Left ventricle myocardium superior (tissue), 1 donor: ENCODE results near the gene PARK7. TPM values are rescaled to one million over a fixed set of nuclear protein-coding genes. Genes with fewer than 3 reads are reported as not detected.

ENCODE experiments used
- ATAC-seq: fragments of 200-7000 bp; cut with Tn5 transposase; one replicate; pipeline ENCODE4 v1.9.1; 2020; ENCODE audit warnings: mild to moderate bottlenecking, moderate library complexity
- DNase-seq: peaks from one replicate; pipeline ENCODE4 v3.0.0-alpha.2; 2020
- intact Hi-C: fragments of 100-400 bp; cut with micrococcal nuclease; formaldehyde crosslinking; loops from one replicate; pipeline ENCODE4 v1.11.0; 2022
- total RNA-seq: library from RNA; stranded (reverse); fragmentation: NEBNext Ultra II Directional; extraction: Animal tissue kit (Norgen Biotek cat#: 25700); gene quantifications from one replicate; pipeline ENCODE4 v1.2.1, GENCODE V29; 2021
- donor health status: DM: no; HTN: yes; CAD: no; lungs with severe emphysema.

The PARK7 gene
- total RNA-seq, 1 donor from 2014 or later = 335 TPM

GRCh38 chr1:8017495-8018197, 56.1 kb downstream of the PARK7 start:
- ATAC-seq = no peak
- intact Hi-C loops = loop anchor here (10.0 kb wide), 1 partner anchor 327 kb away; no protein-coding TSS in a partner anchor
- no peak for DNase-seq

GRCh38 chr1:8018492-8019228, 57.1 kb downstream of the PARK7 start:
- no peak for DNase-seq
- intact Hi-C loops = loop anchor here (10.0 kb wide), 1 partner anchor 326 kb away; no protein-coding TSS in a partner anchor
- ATAC-seq = no peak

- intact Hi-C loops = loop anchor here (10.0 kb wide), 1 partner anchor 326 kb away; no protein-coding TSS in a partner anchor
- DNase-seq (no peak), ATAC-seq (no peak)
Measured at GRCh38 chr1:8019229-8019620, 57.7 kb downstream of the PARK7 start.

GRCh38 chr1:8020032-8020431, 58.5 kb downstream of the PARK7 start:
- intact Hi-C loops = loop anchor here (10.0 kb wide), 1 partner anchor 295 kb away; the partner anchor contains the start of gene SLC45A1
- ATAC-seq = no peak
- DNase-seq = no peak

GRCh38 chr1:8021676-8022266, 60.3 kb downstream of the PARK7 start:
- DNase-seq (no peak), ATAC-seq (no peak)
- intact Hi-C loops = loop anchor here (10.0 kb wide), 1 partner anchor 293 kb away; the partner anchor contains the start of gene SLC45A1

GRCh38 chr1:8022395-8023286, 61.1 kb downstream of the PARK7 start:
- intact Hi-C loops = loop anchor here (10.0 kb wide), 1 partner anchor 292 kb away; the partner anchor contains the start of gene SLC45A1
- DNase-seq (no peak), ATAC-seq (no peak)

GRCh38 chr1:8023287-8023994, 61.9 kb downstream of the PARK7 start:
- intact Hi-C loops = loop anchor here (10.0 kb wide), 1 partner anchor 291 kb away; the partner anchor contains the start of gene SLC45A1
- no peak for DNase-seq
- no peak for ATAC-seq

DNA sequence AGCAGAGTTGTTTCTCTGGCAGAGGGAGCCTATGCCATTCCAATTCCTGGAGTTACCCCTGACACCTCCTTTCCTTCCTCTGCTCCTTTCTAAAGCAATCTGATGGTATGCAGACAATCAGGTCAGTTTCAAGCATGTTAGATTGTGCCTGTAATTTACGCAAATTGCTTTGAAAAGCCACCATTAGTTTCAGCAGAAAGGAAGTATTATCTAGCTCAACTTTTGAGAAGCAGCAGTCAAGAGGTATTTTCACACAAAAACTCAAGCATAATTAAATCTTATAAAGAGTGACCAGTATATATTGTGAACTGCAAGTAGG, 62.4 kb downstream of the PARK7 start:
- no peak for DNase-seq
- ATAC-seq = no peak
- intact Hi-C loops = loop anchor here (10.0 kb wide), 1 partner anchor 291 kb away; the partner anchor contains the start of gene SLC45A1

- no peak for ATAC-seq
- no peak for DNase-seq
- intact Hi-C loops = loop anchor here (10.0 kb wide), 1 partner anchor 290 kb away; the partner anchor contains the start of gene SLC45A1
Measured at GRCh38 chr1:8024329-8024728, 62.8 kb downstream of the PARK7 start.

DNA sequence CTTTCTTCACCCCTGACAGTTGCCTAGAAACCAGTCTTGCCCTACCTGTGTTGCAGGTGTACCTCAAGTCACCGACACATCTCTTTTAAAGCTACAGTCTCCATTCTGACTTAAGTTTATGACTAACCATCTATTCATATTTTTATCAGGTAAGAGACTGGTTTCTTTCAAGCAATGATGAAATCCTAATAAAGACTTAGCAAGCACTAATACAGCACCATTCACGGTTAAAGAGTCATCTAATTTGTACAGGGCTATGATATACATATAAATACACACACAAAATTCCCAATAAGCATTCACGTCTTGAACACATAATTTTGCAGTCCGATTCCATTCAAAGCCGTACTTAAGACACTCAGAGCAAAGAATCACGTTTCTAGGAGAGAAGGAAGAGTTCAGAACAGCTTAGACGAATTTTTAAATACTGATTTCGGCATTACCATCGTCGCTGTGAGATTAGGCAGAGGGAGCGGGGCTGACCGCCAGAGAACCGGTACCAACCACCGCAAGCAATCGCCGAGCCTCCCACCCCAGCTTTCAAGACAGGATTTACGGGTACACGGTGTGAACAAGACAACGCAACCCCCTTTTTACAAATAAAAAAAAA, 63.7 kb downstream of the PARK7 start:
- ATAC-seq (no peak), DNase-seq (peak; percentile 42)
- intact Hi-C loops = loop anchor here (10.0 kb wide), 1 partner anchor 290 kb away; the partner anchor contains the start of gene SLC45A1

- DNase-seq = no peak
- intact Hi-C loops = loop anchor here (10.0 kb wide), 1 partner anchor 289 kb away; the partner anchor contains the start of gene SLC45A1
- no peak for ATAC-seq
Measured at GRCh38 chr1:8025671-8026144, 64.2 kb downstream of the PARK7 start.

DNA sequence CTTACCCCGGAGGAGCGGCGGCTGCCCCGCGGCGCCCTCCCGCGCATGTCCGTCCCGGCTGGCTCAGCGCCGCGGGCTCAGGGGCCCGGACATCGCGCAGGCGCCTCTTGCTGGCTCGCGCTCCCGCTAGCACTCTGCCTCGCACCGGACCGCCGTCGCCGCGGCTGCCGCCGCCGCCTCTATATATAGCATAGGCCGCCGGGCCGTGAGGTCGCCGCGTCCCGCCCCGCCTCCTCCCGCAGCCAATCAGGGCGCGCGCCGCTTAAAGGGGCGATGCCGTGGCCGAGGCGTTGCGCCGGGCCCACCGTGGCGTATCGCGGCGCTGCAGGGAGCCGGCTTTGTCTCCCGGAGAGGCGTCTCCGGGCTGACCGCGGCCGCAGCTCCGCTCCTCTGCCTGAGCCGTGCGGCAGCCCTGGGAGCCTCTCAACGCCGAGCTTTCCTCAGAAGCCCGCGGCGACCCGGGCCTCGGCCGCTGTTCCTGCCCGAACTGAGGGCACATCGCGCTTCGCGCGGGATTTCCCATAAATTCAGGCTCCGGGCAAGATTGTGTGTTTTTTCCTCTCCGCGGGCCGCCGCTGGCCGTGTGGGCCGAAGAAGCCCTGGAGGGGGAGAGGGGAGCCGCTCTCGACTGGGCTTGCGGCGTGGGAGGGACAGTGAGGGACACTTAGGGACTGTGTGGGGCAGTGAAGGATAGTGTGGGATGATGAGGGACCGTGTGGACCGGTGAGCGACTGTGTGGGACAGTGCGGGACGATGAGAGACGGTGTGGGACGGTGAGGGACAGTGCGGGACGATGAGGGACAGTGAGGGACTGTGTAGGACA, 64.9 kb downstream of the PARK7 start, which contains the start of gene ERRFI1:
Gene ERRFI1 (minus strand): TSS at position 157 of the 823 bp plus-strand sequence. CDS start 10,690 bp downstream, outside the sequence.
- intact Hi-C loops = loop anchor here (10.0 kb wide), 1 partner anchor 288 kb away; the partner anchor contains the start of gene SLC45A1
- DNase-seq = peak; percentile 98
- ATAC-seq = peak; percentile 97

DNA sequence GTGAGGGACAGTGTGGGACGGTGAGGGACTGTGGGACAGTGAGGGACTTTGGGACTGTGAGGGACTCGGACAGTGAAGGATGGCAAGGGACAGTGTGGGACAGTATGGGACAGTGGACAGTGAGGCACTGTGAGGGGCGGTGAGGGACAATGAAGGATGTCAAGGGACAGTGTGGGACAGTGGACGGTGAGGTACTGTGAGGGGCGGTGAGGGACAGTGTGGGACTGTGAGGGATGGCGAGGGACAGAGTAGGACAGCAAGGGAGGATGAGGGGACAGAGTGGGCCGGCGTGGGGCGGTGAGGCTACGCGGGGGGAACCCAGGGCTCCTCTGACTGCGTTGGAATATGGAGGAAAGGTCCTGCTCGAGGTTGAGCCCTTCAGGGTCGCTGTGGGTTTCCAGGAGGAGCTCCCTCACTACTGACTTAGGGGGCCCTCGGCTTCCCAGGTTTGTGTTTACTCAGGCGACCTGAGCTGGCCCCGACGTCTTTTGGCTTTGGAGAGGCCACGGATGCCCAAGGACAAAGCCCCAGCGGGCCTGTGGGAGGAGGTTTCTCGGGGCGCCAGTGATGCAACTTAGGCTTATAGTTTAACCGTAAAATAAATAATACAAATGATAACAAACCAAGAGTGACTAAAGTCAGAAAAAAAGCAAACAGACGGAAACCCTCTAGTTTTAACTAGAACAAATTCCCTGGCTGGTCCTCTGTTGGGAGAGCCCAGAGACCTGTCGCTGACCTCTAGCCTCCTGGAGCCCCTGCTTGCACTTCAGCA, 65.7 kb downstream of the PARK7 start:
- DNase-seq (peak; percentile 47), ATAC-seq (no peak)
- intact Hi-C loops = loop anchor here (10.0 kb wide), 1 partner anchor 288 kb away; the partner anchor contains the start of gene SLC45A1

GRCh38 chr1:8027748-8028570, 66.4 kb downstream of the PARK7 start:
- ATAC-seq (no peak), DNase-seq (no peak)
- intact Hi-C loops = loop anchor here (10.0 kb wide), 1 partner anchor 287 kb away; the partner anchor contains the start of gene SLC45A1

- no peak for DNase-seq
- intact Hi-C loops = loop anchor here (10.0 kb wide), 1 partner anchor 286 kb away; the partner anchor contains the start of gene SLC45A1
- ATAC-seq = no peak
Measured at GRCh38 chr1:8028571-8028910, 67.0 kb downstream of the PARK7 start.
